Islet of Langerhans (tissue), 1 donor: ENCODE results near the gene LRRC15.

Source experiments
- FAIRE-seq: peaks from one replicate; lab custom pipeline; 2011; peaks lifted over from hg19 to GRCh38; lab: Jason Lieb, UNC

The LRRC15 gene

DNA sequence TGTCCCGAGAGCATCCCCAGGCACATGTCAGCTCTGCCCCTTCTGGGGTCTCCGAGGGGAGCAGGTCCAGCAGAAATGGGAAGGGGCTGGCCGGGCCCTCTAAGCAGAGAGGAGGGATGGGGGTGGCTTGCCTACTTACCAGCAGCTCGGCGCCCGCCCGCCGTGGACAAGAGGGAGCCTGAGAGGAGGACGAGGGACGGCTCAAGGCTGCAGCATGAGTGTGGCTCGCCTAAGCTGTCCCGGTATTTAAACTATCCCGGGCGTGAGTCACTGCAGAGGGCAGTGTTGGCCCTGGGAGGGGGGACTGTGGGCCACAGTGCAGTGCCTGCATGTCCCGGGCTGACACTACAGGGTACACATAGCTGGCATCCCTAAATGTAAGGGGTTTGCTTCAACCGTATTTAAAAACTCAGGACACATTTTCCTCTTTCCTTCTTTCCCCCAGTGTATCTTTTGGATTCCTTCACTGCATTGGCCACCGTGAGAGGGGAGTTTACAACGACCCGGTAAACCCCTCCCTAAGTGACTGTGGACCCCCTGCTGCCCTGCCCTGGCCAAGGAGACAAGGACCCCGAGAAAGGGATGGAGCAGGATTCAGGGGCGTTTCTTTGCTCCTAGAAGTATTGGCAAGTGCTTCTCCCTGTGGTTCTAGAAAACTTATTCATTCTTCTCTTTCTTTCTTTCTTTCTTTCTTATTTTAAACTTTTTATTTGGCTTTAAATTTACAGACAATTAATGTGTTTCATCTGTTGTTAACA lies at the start of gene LRRC15:
TSS of gene LRRC15 (minus strand) at position 222 of the 758 bp plus-strand sequence. CDS start 8,700 bp downstream, outside the sequence.
- FAIRE-seq = no peak

DNA sequence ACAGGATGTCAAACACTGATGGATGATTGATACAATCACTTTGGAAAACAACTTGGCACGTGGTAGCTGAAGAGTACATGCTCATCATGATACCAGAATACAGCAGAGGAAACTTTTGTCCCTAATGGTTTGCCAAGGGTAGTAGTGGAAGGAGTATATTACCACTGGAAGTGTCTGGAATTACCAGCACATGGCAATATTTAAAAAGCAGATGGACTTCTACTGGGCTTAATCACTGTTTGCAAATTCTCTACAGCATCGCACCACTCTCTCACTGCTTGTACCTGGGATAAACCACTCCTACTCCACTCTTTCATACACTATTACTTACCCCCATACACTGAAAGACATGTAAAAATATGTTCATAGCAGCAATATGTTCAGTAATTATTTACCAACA lies 49.1 kb upstream of the LRRC15 start:
- no peak for FAIRE-seq

DNA sequence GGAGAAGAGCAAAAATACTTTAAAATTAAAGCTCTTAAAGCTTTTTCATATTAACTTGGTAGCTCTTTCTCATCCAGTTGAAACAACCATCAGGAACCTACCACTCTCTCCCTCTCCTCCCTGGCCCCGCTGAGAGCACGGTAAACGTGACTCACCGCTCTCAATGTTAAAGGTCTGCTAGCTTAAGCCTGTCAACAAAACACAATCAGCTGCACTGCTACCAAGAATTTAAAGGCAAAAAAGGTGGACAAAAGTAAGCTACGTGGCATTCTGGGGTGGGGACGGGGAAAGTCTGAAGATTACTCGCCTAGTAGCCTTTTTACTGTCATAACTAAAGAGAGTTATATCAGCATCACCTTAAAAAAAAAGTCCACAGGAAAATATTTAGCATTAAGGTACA lies 37.9 kb upstream of the LRRC15 start:
- FAIRE-seq = no peak

- FAIRE-seq = no peak
These were observed 36.2 kb upstream of the LRRC15 start for GRCh38 chr3:194405766-194406165.

DNA sequence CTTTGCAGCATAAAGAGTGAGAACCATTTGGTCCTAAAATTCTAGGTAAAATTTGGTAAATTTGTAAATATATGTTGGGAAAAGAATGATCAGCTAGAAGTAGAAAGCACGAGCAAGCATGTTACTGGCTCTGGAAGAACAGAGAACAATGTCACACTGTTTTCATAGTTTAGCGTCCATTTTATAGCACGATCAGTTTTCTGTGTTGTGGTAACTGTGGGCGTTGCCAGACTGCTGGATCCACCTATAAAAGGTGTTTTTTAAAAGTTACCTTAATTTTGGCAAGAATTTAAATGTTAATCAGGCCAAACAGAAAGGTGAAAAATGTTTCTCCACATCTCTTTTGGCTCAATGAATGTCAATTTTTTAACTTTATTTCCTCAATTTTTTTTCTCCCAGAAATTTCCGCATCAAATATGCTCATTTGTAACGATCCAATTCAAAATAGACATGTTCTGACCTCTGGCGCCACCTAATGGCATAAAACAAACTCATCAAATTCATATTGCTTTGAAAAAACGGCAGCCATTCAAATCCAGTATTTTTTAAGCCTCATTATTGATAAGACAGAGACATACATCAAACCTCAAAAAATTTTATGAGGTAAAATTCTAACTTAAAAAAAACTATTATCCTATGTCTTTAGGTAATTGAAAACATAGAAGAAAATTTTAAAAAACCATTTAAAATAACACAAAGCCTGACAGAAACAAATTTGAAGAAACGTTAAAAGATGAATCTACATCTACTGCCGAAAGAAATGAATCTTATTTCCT lies 35.0 kb upstream of the LRRC15 start:
- FAIRE-seq = peak; percentile 87

- no peak for FAIRE-seq
These were observed 32.4 kb upstream of the LRRC15 start for GRCh38 chr3:194401868-194402329.

DNA sequence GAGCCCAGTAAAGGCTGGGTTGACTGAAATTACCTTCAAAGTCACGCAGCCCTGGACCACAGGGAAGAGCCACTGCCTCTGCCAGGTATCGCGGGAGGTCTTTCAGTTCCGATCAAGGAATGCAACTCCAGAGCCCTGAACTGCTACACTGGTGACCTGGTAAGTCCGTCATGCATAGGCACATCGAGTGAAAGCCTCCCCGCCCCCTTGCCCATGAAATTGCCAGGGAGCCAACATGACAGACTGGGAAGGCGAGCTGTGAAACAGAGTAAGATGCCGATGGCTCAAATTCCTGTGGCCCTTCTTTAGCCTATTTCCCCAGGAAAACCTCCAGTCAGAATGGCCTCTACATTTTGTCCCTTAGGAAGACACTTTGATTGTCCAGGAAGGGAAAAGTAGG lies 31.8 kb upstream of the LRRC15 start:
- FAIRE-seq = no peak

DNA sequence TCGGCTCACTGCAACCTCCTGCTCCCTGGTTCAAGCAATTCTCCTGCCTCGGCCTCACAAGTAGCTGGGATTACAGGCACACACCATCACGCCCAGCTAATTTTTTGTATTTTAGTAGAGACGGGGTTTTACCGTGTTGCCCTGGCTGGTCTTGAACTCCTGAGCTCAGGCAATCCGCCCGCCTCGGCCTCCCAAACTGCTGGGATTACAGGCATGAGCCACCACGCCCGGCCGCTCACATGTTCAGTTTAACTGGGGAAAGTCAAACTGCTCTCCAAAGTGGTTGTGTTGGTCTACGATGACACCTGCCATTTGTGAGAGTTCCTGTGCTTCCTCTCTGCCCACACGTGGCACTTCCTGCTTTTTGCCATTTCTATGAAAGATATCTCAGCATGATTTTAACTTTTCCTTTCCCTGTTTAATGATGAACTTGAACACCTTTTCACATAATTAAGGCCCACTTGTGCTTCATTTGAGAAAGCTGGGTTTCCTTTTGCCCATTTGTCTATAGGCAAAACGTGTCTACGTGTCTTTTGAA lies 30.4 kb upstream of the LRRC15 start:
- no peak for FAIRE-seq

- FAIRE-seq = no peak
These were observed 29.6 kb upstream of the LRRC15 start, which contains the start of gene GP5 for GRCh38 chr3:194399166-194399565. GP5 (minus strand) TSS chr3:194399266; CDS start chr3:194398282, 984 bp downstream.

GRCh38 chr3:194397757-194398312 lies 28.3 kb upstream of the LRRC15 start:
- FAIRE-seq = no peak

DNA sequence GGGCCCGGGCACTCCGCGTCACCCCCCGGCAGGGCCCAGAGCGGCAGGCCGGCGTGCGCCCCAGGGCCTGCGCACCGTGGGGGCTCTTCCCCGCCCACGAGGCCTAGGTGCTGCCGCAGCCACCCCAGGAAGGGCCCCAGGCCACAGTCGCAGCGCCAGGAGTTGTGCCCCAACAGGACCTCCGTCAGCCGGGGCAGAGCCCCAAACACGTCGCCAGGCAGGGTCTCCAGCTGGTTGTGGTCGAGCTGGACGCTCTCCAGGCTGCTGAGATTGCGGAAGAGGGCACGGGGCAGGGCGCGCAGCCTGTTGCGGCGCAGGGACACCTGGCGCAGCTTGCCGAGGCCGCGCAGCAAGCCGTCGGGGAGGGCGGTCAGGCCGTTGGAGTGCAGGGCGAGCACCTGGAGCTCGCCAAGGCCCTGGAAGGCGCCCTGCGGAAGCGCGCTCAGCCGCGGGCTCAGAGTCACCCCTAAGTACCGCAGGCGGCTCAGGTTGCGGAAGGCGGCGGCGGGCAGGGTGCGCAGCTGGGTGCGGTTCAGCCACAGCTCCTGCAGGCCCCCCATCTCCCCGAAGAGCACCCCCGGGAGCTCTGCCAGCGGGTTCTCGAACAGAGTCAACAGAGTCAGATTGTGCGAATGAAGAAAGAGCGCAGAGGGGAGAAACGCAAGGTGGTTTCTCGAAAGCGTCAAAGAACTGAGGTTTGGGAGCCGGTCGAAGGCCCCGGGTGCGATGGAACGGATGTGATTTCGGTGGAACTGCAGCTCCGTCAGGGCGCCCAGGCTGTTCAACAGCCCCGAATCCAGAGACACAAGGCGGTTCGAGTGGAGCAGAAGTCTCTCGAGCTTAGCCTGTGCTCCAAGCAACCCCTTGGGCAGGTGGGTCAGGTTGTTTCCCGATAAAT lies 27.6 kb upstream of the LRRC15 start:
- FAIRE-seq = no peak

DNA sequence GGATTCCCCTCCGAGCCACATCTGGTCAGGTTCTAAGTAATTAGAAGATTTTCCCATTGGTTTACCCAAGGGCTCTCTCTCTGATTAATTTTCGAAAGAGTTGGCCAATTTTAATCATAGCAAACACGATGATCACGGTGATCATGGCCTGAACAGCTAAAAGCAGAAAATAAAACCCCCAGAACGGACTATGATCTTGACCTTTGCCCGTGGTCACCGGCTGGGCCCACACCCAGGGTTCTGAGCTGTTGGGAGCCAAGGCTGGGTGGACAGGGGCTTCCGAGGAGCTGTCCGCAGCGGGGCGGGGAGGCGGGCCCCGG lies 27.0 kb upstream of the LRRC15 start:
- no peak for FAIRE-seq

GRCh38 chr3:194395778-194396538 lies 26.4 kb upstream of the LRRC15 start:
- no peak for FAIRE-seq

DNA sequence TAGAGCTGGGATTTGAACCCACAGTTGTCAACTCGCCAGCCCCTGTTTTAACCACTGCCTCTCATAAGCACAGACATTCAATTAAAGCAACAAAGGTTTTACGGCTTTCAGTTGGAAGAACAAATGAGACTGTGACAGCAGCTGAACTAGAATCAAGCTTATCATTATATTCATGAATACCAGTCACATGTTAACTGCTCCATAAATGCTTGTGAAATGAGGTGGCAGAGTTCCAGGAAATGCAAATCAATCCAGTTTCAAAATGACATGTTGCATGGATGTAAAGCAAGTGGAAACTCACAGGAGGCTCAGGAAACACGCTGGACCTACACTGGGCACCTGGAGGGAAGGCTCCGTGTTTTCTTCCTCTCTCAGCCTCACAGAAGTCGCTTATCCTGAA lies 25.7 kb upstream of the LRRC15 start:
- no peak for FAIRE-seq

DNA sequence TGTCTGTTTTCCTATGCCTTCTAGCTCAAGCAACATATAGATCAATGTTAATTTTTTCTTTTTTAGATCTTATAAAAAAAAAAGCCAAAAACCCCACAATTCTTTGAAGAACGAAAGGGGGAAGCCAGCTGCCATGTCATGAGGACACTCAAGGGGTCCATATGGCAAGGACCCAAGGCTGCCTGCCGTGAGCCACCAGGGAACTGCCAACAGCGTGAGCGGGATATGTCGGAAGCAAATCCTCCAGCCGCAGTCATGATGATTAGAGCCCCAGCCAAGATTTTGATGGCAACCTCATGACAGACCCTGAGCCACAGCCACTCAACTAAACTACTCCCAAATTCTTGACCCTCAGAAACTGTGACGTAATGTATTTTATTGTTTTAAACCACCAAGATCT lies 23.0 kb upstream of the LRRC15 start:
- no peak for FAIRE-seq

- FAIRE-seq = no peak
These were observed 21.3 kb upstream of the LRRC15 start for GRCh38 chr3:194390835-194391234.

- no peak for FAIRE-seq
These were observed 19.7 kb upstream of the LRRC15 start for GRCh38 chr3:194389269-194389668.

DNA sequence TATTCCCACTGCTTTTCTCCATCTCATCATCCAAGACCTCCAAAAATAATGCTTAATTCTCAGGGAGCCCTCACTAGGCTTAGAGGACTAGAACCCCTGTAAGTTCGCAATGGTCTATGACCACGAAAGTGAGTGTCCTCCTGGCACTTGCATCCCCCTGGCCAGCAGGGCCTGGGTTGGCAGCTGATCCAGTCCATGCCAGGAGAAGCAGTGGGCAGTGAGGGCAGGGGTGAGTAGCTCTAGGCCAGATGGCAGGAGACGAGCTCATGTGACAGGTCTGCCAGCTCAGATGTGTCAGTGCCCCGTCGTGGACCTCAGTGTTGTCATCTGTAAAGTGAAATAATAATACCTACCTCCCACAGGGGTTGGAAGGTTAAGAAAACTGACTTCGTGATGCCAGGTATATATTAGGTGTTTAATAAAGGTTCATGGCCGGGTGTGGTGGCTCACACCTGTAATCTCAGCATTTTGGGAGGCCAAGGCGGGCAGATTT lies 18.4 kb upstream of the LRRC15 start:
- no peak for FAIRE-seq

DNA sequence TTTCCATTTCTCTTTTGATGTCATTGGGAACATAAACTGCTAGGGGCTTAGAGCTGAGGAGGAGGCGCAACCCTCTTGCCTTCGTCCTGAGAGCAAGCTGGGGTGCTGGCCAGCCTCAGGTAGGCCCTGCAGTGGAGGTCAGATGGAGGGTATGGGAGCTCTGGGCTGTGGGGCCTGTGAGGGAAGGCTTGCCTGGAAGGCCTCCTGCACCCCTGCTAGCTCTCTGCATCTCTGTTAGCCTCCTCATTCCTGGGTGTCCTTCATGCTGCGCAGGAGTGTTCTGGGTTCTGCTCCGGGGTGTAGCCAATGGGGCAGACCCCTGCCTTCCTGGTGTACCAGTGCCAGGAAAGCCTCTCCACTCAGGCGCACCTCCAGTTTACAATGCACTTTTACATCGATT lies 17.7 kb upstream of the LRRC15 start:
- no peak for FAIRE-seq

GRCh38 chr3:194386648-194387047 lies 17.1 kb upstream of the LRRC15 start:
- FAIRE-seq = no peak

DNA sequence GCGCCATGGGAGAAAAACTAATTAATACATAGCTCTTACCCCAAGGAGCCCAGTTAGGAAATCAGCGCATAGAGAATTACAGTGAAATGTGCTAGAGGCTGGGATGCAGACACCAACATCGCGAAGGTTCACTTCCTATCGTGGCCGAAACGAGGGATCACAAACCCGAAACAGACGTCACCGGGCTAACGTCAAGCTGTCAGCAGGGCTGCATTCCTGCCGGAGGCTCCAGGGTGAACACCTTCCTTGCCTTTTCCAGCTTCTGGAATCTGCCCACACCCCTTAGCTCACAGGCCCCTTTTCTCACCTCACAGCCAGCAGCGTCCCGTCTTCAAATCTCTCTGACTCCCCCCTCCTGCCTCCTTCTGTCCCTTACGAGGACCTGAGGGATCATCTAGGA lies 16.5 kb upstream of the LRRC15 start:
- FAIRE-seq = no peak
